GM21825 (cell line): ENCODE measurements around the gene ISCU.

Experiments used
- ATAC-seq: cut with Tn5 transposase; IDR thresholded peaks from one replicate; pipeline ENCODE4 v1.9.1; 2021; ENCODE audit warnings: mild to moderate bottlenecking, moderate library complexity; ENCODE audit not compliant: unreplicated experiment

Gene ISCU

GRCh38 chr12:108562348-108563135 lies at the start of gene ISCU:
TSS of gene ISCU (plus strand) at chr12:108562596. CDS start at chr12:108562623, 27 bp downstream.
- ATAC-seq = peak; percentile 52

GRCh38 chr12:108514468-108514972 lies 47.9 kb upstream of the ISCU start:
- ATAC-seq = no peak

- peak; percentile 82 for ATAC-seq
Measured at GRCh38 chr12:108514973-108515814, 47.2 kb upstream of the ISCU start, which contains the start of gene FICD. TSS of gene FICD (plus strand) at chr12:108515277. CDS start at chr12:108516973, 1,696 bp downstream.

GRCh38 chr12:108515916-108516315 lies 46.5 kb upstream of the ISCU start:
- ATAC-seq = no peak

GRCh38 chr12:108516511-108517275 lies 45.7 kb upstream of the ISCU start:
- ATAC-seq = no peak

- ATAC-seq = no peak
Measured at GRCh38 chr12:108517288-108518100, 44.9 kb upstream of the ISCU start.

- no peak for ATAC-seq
Measured at GRCh38 chr12:108518101-108518715, 44.2 kb upstream of the ISCU start.

GRCh38 chr12:108518716-108519496 lies 43.5 kb upstream of the ISCU start:
- no peak for ATAC-seq

GRCh38 chr12:108519558-108519957 lies 42.8 kb upstream of the ISCU start:
- no peak for ATAC-seq

- no peak for ATAC-seq
Measured at GRCh38 chr12:108523365-108523764, 39.0 kb upstream of the ISCU start.

- no peak for ATAC-seq
Measured at GRCh38 chr12:108525681-108526080, 36.7 kb upstream of the ISCU start.

GRCh38 chr12:108526482-108527165 lies 35.8 kb upstream of the ISCU start:
- ATAC-seq = no peak

- ATAC-seq = no peak
Measured at GRCh38 chr12:108527166-108527496, 35.3 kb upstream of the ISCU start.

- ATAC-seq = no peak
Measured at GRCh38 chr12:108530161-108530560, 32.2 kb upstream of the ISCU start.

- no peak for ATAC-seq
Measured at GRCh38 chr12:108531929-108532848, 30.2 kb upstream of the ISCU start.

- no peak for ATAC-seq
Measured at GRCh38 chr12:108538146-108538545, 24.2 kb upstream of the ISCU start.

- ATAC-seq = no peak
Measured at GRCh38 chr12:108538616-108539195, 23.7 kb upstream of the ISCU start.
